SK-N-SH (cell line): ENCODE results near the gene SMOC1. TPM values are rescaled to one million over a fixed set of nuclear protein-coding genes. Genes with fewer than 3 reads are reported as not detected.

Experiments
- CTCF ChIA-PET: fragments of 300-600, 350-600 bp; formaldehyde crosslinking; extraction: SDS; loops from one replicate; lab custom pipeline; 2021; lab: Yijun Ruan, JAX
- POLR2A ChIA-PET: fragments of 350-600 bp; sonication (Branson Sonifier 250); formaldehyde crosslinking; extraction: SDS; loops from one replicate; lab custom pipeline; 2020; ENCODE audit warnings: antibody characterized with exemption, inconsistent platforms; lab: Yijun Ruan, JAX
- DNase-seq: peaks from one replicate; pipeline ENCODE4 v3.0.0; 2012
- H2AFZ ChIP-seq: fragments of 200-600 bp; sonication (generic); 2 replicates; pipeline ENCODE4 v1.8.1; 2016; ENCODE audit warnings: antibody characterized with exemption, mild to moderate bottlenecking, low read depth
- H3F3A ChIP-seq: fragments of 200-600 bp; sonication (generic); replicated peaks from 2 replicates; pipeline ENCODE3; 2016; ENCODE audit warnings: antibody characterized with exemption, mild to moderate bottlenecking; ENCODE audit not compliant: insufficient read depth
- H3K27ac ChIP-seq, 2 experiments: fragments of 200-500 bp in 1 of 2; fragments of 200-600 bp in 1 of 2; sonication (Bioruptor generic) in 1 of 2; sonication (generic), shearing (Covaris generic) in 1 of 2; 2 replicates each; pipeline versions ENCODE4 v1.5.1 to v1.6.1; 2014 to 2016; ENCODE audit warnings: low read depth in 2 of 2, inconsistent platforms in 1 of 2, low read length in 1 of 2, mild to moderate bottlenecking in 1 of 2, mixed read lengths in 1 of 2
- H3K27me3 ChIP-seq: fragments of 200-600 bp; sonication (generic), shearing (Covaris generic); 2 replicates; pipeline ENCODE4 v1.6.1; 2016; ENCODE audit warnings: mixed run types; ENCODE audit not compliant: insufficient read depth
- H3K36me3 ChIP-seq, 2 experiments: fragments of 200-500 bp in 1 of 2; fragments of 200-600 bp in 1 of 2; sonication (Bioruptor generic) in 1 of 2; sonication (generic) in 1 of 2; replicated peaks in 1 of 2; 2 replicates each; pipeline versions ENCODE3 to v1.5.1; 2014 to 2016; ENCODE audit warnings: low read length in 1 of 2, mild to moderate bottlenecking in 1 of 2; ENCODE audit not compliant: insufficient read depth in 2 of 2, control insufficient read depth in 1 of 2
- H3K4me1 ChIP-seq, 2 experiments: fragments of 200-500 bp in 1 of 2; fragments of 200-600 bp in 1 of 2; sonication (Bioruptor generic) in 1 of 2; sonication (generic), shearing (Covaris generic) in 1 of 2; 2 replicates each; pipeline versions ENCODE4 v1.5.1 to v1.6.1; 2014 to 2016; ENCODE audit warnings: low read depth in 1 of 2, low read length in 1 of 2, mixed run types in 1 of 2; ENCODE audit not compliant: insufficient read depth in 2 of 2, control insufficient read depth in 1 of 2
- H3K4me2 ChIP-seq: fragments of 200-600 bp; sonication (generic), shearing (Covaris generic); 2 replicates; pipeline ENCODE4 v1.6.1; 2017; ENCODE audit warnings: mixed run types
- H3K4me3 ChIP-seq, 2 experiments: fragments of 200-500 bp in 1 of 2; fragments of 200-600 bp in 1 of 2; sonication (Bioruptor generic) in 1 of 2; sonication (generic), shearing (Covaris generic) in 1 of 2; 2 replicates each; pipeline versions ENCODE4 v1.5.1 to v1.8.1; 2014 to 2016; ENCODE audit warnings: low read depth in 2 of 2, inconsistent platforms in 1 of 2, low read length in 1 of 2, mild to moderate bottlenecking in 1 of 2, mixed read lengths in 1 of 2, moderate library complexity in 1 of 2
- H3K79me2 ChIP-seq: fragments of 200-600 bp; sonication (generic); 2 replicates; pipeline ENCODE4 v1.8.1; 2017; ENCODE audit warnings: mild to moderate bottlenecking; ENCODE audit not compliant: insufficient read depth
- H3K9ac ChIP-seq: fragments of 200-600 bp; sonication (generic); 2 replicates; pipeline ENCODE4 v1.6.1; 2017; ENCODE audit warnings: mixed run types
- H3K9me2 ChIP-seq: fragments of 200-600 bp; sonication (generic); 2 replicates; pipeline ENCODE4 v1.6.1; 2017; ENCODE audit warnings: mixed run types
- H3K9me3 ChIP-seq: fragments of 200-600 bp; sonication (generic); 2 replicates; pipeline ENCODE4 v1.6.1; 2017; ENCODE audit warnings: mixed run types, mild to moderate bottlenecking, moderate library complexity
- H4K20me1 ChIP-seq: fragments of 200-600 bp; sonication (generic); 2 replicates; pipeline ENCODE4 v1.6.1; 2017; ENCODE audit warnings: mild to moderate bottlenecking, mixed run types; ENCODE audit not compliant: insufficient read depth
- ELF1 ChIP-seq: IDR thresholded peaks from 2 replicates; pipeline ENCODE4 v1.4.0; 2012
- EZH2phosphoT487 ChIP-seq: fragments of 200-600 bp; sonication (generic); IDR thresholded peaks from 2 replicates; pipeline ENCODE4 v1.6.1; 2017; ENCODE audit warnings: low read depth, mixed run types, mild to moderate bottlenecking, antibody characterized with exemption, moderate library complexity, borderline replicate concordance
- FOSL2 ChIP-seq: IDR thresholded peaks from 2 replicates; pipeline ENCODE4 v1.4.0; 2012; ENCODE audit warnings: low read depth, mild to moderate bottlenecking, moderate library complexity, borderline replicate concordance
- FOXJ3 ChIP-seq: sonication (generic); formaldehyde crosslinking; IDR thresholded peaks from 2 replicates; pipeline ENCODE4 v1.5.1; 2020; ENCODE audit warnings: mild to moderate bottlenecking, missing genetic modification reagents
- FOXM1 ChIP-seq: IDR thresholded peaks from 2 replicates; pipeline ENCODE4 v1.4.0; 2012; ENCODE audit warnings: low read depth, mild to moderate bottlenecking
- GABPA ChIP-seq: IDR thresholded peaks from 2 replicates; pipeline ENCODE4 v1.4.0; 2012; ENCODE audit warnings: low read depth, mild to moderate bottlenecking
- GATA2 ChIP-seq: sonication (generic); formaldehyde crosslinking; IDR thresholded peaks from 2 replicates; pipeline ENCODE4 v1.5.0; 2020; ENCODE audit warnings: mild to moderate bottlenecking, missing genetic modification reagents
- JUND ChIP-seq: IDR thresholded peaks from 2 replicates; pipeline ENCODE4 v1.4.0; 2012
- MEF2A ChIP-seq: IDR thresholded peaks from 2 replicates; pipeline ENCODE4 v1.4.0; 2012; ENCODE audit warnings: low read depth, borderline replicate concordance
- NFIC ChIP-seq: IDR thresholded peaks from 2 replicates; pipeline ENCODE4 v1.4.0; 2012; ENCODE audit warnings: borderline replicate concordance
- RAD21 ChIP-seq: IDR thresholded peaks from 2 replicates; pipeline ENCODE4 v1.6.1; 2012; ENCODE audit warnings: mild to moderate bottlenecking, low read length
- RFX5 ChIP-seq: IDR thresholded peaks from 2 replicates; pipeline ENCODE4 v1.6.1; 2012; ENCODE audit warnings: mild to moderate bottlenecking, improper control_type of control experiment, low read length
- SIN3A ChIP-seq: IDR thresholded peaks from 2 replicates; pipeline ENCODE4 v1.6.1; 2012; ENCODE audit warnings: low read depth, mild to moderate bottlenecking, low read length, moderate library complexity, borderline replicate concordance
- SMC3 ChIP-seq: IDR thresholded peaks from 2 replicates; pipeline ENCODE4 v1.6.1; 2012; ENCODE audit warnings: low read depth, low read length, improper control_type of control experiment
- TCF12 ChIP-seq: IDR thresholded peaks from 2 replicates; pipeline ENCODE4 v1.4.0; 2012
- TEAD4 ChIP-seq: IDR thresholded peaks from 2 replicates; pipeline ENCODE4 v1.4.0; 2012; ENCODE audit warnings: mild to moderate bottlenecking, borderline replicate concordance; ENCODE audit not compliant: insufficient read depth
- WGBS: methylation state at CpG from one replicate; pipeline ENCODE4 v1.1.6; 2017; ENCODE audit warnings: low lambda C conversion rate; 5-methylcytosine and 5-hydroxymethylcytosine counted together
- polyA plus RNA-seq, 3 experiments: library from polyadenylated mRNA; depleted of rRNA; stranded (reverse); fragments of >200 nt; gene quantifications; 2 replicates each; pipeline ENCODE4 v1.2.3, GENCODE V29; 2012
- TF ChIP-seq, protein P1 (sequence below): fragments of 150-350 bp; IDR thresholded peaks from 2 replicates; pipeline ENCODE4 v1.6.1; 2016; ENCODE audit warnings: mild to moderate bottlenecking, low read depth, low read length
- TF ChIP-seq, protein P2 (sequence below): IDR thresholded peaks from 2 replicates; pipeline ENCODE4 v1.6.1; 2012; ENCODE audit warnings: mild to moderate bottlenecking, low read depth, low read length, moderate library complexity
- TF ChIP-seq, protein P3 (sequence below): IDR thresholded peaks from 2 replicates; pipeline ENCODE4; 2012
- TF ChIP-seq, protein P4 (sequence below): fragments of 150-350 bp; IDR thresholded peaks from 2 replicates; pipeline ENCODE4 v1.6.1; 2017; ENCODE audit warnings: antibody characterized with exemption, low read length, low read depth, borderline replicate concordance
- TF ChIP-seq, protein P5 (sequence below): IDR thresholded peaks from 2 replicates; pipeline ENCODE4 v1.4.0; 2012; ENCODE audit warnings: low read depth

The SMOC1 gene
- polyA plus RNA-seq, 1 of the 3 experiments (the other 2 are of a cell fraction): not detected

DNA sequence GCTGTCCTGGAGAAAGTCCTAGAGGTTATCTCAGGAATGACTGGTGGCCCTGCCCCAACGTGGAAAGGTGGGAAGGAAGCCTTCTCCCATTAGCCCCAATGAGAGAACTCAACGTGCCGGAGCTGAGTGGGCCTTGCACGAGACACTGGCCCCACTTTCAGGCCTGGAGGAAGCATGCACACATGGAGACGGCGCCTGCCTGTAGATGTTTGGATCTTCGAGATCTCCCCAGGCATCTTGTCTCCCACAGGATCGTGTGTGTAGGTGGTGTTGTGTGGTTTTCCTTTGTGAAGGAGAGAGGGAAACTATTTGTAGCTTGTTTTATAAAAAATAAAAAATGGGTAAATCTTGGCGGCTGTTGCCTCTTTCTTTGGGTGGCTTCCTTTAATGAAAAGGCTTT, 152.8 kb downstream of the SMOC1 start:
- Histone ChIP-seq H3K79me2 (no peaks in the 10 kb centered on the region), H3K9me2 (no peaks in the 10 kb centered on the region), H3K27me3 (no peaks in the 10 kb centered on the region), H3K4me2 (no peak overlapping the region), H3K27ac (no peak overlapping the region), H4K20me1 (no peaks in the 10 kb centered on the region), H3K9me3 (no peaks in the 10 kb centered on the region), H3K36me3 (no peaks in the 10 kb centered on the region), H3K4me1 (no peaks in the 10 kb centered on the region), H3K4me3 (no peak overlapping the region), H2AFZ (no peak overlapping the region), H3K9ac (no peak overlapping the region), H3F3A (no peaks in the 10 kb centered on the region)
- DNase-seq: no peak
- ChIA-PET CTCF (interaction anchor here (0.6 to 5.9 kb wide), 7 partner anchors 18 to 285 kb away, joined by 3 to 51 read pairs (median 5); no protein-coding TSS in a partner anchor), POLR2A (interaction anchor here (1.0 kb wide), 1 partner anchor 11 kb away, joined by 3 read pairs; no protein-coding TSS in a partner anchor)
- WGBS: 36% methylated on average over 9 of the region's 9 CpGs
- TF ChIP-seq FOXM1 (no peak), ELF1 (no peak), MEF2A (no peak)
- TF ChIP-seq, protein P1, sequence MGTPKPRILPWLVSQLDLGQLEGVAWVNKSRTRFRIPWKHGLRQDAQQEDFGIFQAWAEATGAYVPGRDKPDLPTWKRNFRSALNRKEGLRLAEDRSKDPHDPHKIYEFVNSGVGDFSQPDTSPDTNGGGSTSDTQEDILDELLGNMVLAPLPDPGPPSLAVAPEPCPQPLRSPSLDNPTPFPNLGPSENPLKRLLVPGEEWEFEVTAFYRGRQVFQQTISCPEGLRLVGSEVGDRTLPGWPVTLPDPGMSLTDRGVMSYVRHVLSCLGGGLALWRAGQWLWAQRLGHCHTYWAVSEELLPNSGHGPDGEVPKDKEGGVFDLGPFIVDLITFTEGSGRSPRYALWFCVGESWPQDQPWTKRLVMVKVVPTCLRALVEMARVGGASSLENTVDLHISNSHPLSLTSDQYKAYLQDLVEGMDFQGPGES: no peak
- TF ChIP-seq, protein P2, sequence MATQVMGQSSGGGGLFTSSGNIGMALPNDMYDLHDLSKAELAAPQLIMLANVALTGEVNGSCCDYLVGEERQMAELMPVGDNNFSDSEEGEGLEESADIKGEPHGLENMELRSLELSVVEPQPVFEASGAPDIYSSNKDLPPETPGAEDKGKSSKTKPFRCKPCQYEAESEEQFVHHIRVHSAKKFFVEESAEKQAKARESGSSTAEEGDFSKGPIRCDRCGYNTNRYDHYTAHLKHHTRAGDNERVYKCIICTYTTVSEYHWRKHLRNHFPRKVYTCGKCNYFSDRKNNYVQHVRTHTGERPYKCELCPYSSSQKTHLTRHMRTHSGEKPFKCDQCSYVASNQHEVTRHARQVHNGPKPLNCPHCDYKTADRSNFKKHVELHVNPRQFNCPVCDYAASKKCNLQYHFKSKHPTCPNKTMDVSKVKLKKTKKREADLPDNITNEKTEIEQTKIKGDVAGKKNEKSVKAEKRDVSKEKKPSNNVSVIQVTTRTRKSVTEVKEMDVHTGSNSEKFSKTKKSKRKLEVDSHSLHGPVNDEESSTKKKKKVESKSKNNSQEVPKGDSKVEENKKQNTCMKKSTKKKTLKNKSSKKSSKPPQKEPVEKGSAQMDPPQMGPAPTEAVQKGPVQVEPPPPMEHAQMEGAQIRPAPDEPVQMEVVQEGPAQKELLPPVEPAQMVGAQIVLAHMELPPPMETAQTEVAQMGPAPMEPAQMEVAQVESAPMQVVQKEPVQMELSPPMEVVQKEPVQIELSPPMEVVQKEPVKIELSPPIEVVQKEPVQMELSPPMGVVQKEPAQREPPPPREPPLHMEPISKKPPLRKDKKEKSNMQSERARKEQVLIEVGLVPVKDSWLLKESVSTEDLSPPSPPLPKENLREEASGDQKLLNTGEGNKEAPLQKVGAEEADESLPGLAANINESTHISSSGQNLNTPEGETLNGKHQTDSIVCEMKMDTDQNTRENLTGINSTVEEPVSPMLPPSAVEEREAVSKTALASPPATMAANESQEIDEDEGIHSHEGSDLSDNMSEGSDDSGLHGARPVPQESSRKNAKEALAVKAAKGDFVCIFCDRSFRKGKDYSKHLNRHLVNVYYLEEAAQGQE: no peak

DNA sequence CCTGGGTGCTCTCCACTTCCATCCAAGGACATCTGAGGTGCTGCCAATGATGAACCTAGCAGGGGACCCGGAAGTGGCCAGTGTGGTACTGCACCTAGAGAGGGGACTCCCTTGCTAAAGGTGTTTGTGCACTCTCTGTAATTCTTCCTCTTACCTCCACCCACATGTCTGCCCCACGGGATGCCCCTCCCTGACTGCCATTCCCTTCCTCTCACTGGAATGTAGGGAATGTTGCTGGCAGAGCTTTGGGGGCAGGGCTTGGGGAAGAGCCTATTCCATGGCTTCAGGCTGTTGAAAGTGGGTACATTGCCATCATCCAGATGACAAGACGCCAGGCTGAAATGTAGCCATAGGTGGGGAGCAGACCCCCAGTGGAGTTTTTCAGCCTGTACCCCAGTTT, 153.2 kb downstream of the SMOC1 start:
- DNase-seq: no peak
- Histone ChIP-seq H3K9me2 (no peaks in the 10 kb centered on the region), H3K9ac (no peak overlapping the region), H3F3A (no peaks in the 10 kb centered on the region), H3K79me2 (no peaks in the 10 kb centered on the region), H3K27me3 (no peaks in the 10 kb centered on the region), H3K4me1 (no peaks in the 10 kb centered on the region), H3K36me3 (no peaks in the 10 kb centered on the region), H3K4me3 (no peak overlapping the region), H2AFZ (no peak overlapping the region), H3K4me2 (no peak overlapping the region), H3K27ac (no peak overlapping the region), H4K20me1 (no peaks in the 10 kb centered on the region), H3K9me3 (no peaks in the 10 kb centered on the region)
- WGBS: 25% methylated on average over 3 of the region's 3 CpGs
- ChIA-PET CTCF (interaction anchor here (0.6 to 5.9 kb wide), 11 partner anchors 19 to 285 kb away, joined by 3 to 51 read pairs (median 4); no protein-coding TSS in a partner anchor), POLR2A (interaction anchor here (1.0 kb wide), 1 partner anchor 11 kb away, joined by 3 read pairs; no protein-coding TSS in a partner anchor)
- TF ChIP-seq FOXJ3 (CRISPR knock-in tag) (no peak), SMC3 (no peak), TCF12 (no peak), EZH2phosphoT487 (no peak), RAD21 (no peak), GATA2 (CRISPR knock-in tag) (no peak), JUND (no peak), ELF1 (no peak), TEAD4 (no peak), GABPA (no peak), FOSL2 (no peak), RFX5 (no peak), SIN3A (no peak), FOXM1 (no peak), NFIC (no peak)
- TF ChIP-seq, protein P3, sequence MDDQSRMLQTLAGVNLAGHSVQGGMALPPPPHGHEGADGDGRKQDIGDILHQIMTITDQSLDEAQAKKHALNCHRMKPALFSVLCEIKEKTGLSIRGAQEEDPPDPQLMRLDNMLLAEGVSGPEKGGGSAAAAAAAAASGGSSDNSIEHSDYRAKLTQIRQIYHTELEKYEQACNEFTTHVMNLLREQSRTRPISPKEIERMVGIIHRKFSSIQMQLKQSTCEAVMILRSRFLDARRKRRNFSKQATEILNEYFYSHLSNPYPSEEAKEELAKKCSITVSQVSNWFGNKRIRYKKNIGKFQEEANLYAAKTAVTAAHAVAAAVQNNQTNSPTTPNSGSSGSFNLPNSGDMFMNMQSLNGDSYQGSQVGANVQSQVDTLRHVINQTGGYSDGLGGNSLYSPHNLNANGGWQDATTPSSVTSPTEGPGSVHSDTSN: no peak
- TF ChIP-seq, protein P4, sequence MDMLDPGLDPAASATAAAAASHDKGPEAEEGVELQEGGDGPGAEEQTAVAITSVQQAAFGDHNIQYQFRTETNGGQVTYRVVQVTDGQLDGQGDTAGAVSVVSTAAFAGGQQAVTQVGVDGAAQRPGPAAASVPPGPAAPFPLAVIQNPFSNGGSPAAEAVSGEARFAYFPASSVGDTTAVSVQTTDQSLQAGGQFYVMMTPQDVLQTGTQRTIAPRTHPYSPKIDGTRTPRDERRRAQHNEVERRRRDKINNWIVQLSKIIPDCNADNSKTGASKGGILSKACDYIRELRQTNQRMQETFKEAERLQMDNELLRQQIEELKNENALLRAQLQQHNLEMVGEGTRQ: no peak
- TF ChIP-seq, protein P5, sequence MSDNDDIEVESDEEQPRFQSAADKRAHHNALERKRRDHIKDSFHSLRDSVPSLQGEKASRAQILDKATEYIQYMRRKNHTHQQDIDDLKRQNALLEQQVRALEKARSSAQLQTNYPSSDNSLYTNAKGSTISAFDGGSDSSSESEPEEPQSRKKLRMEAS: no peak
